IPS DF 19.7 (cell line): ENCODE data around the gene MKLN1.
"Not testable (repeated sequence)": the region's sequence is repeated elsewhere in the genome, so short reads cannot be mapped to it uniquely, and the experiment has no call there.

ENCODE experiments used
- DNase-seq: peaks from one replicate; pipeline ENCODE4 v3.0.0-alpha.2; 2013; ENCODE audit warnings: low read depth, low spot score

Gene MKLN1

GRCh38 chr7:131500357-131500756 lies 172.7 kb downstream of the MKLN1 start:
- no peak for DNase-seq

- DNase-seq: no peak
Observed at GRCh38 chr7:131501422-131501821, 173.7 kb downstream of the MKLN1 start.

- DNase-seq: no peak
Observed at GRCh38 chr7:131501930-131502685, 174.4 kb downstream of the MKLN1 start.

- DNase-seq: no peak
Observed at GRCh38 chr7:131502810-131503508, 175.3 kb downstream of the MKLN1 start.

- DNase-seq: no peak
Observed at GRCh38 chr7:131503639-131504038, 176.0 kb downstream of the MKLN1 start.

GRCh38 chr7:131504157-131504899 lies 176.7 kb downstream of the MKLN1 start:
- DNase-seq: no peak

- not testable (repeated sequence) for DNase-seq
Observed at GRCh38 chr7:131505037-131505620, 177.5 kb downstream of the MKLN1 start.

- DNase-seq: no peak
Observed at GRCh38 chr7:131505636-131506557, 178.2 kb downstream of the MKLN1 start.

GRCh38 chr7:131506597-131506996 lies 178.9 kb downstream of the MKLN1 start:
- DNase-seq: no peak

- DNase-seq: no peak
Observed at GRCh38 chr7:131507592-131508331, 180.1 kb downstream of the MKLN1 start.

- DNase-seq: no peak
Observed at GRCh38 chr7:131508754-131509486, 181.2 kb downstream of the MKLN1 start.

- DNase-seq: no peak
Observed at GRCh38 chr7:131509781-131510180, 182.1 kb downstream of the MKLN1 start.

- no peak for DNase-seq
Observed at GRCh38 chr7:131511071-131511470, 183.4 kb downstream of the MKLN1 start.

GRCh38 chr7:131511774-131512535 lies 184.3 kb downstream of the MKLN1 start:
- DNase-seq: no peak

GRCh38 chr7:131513245-131514061 lies 185.8 kb downstream of the MKLN1 start:
- DNase-seq: peak; percentile 45

GRCh38 chr7:131515471-131515870 lies 187.8 kb downstream of the MKLN1 start:
- DNase-seq: not testable (repeated sequence)

GRCh38 chr7:131517218-131517923 lies 189.7 kb downstream of the MKLN1 start:
- DNase-seq: no peak
